Measurements from ENCODE around the gene C2orf42. TPM values are rescaled to one million over a fixed set of nuclear protein-coding genes. Genes with fewer than 3 reads are reported as not detected.
"Not testable (repeated sequence)": the region's sequence is repeated elsewhere in the genome, so short reads cannot be mapped to it uniquely, and the experiment has no call there.

Gene C2orf42
- polyA plus RNA-seq, 2 donors: 2.8 to 2.9 TPM

- Histone ChIP-seq H3K9me3 (ENCODE audit: control insufficient read depth in 2 of 2, insufficient read depth in 1 of 2, low read depth in 1 of 2, low read length in 1 of 2) (no peaks in the 10 kb centered on the region), H3K4me1 (ENCODE audit: control insufficient read depth in 2 of 2, insufficient read depth in 2 of 2, low read length in 1 of 2) (peaks cover 0 to 16% of the 10 kb centered on the region in 2 donors), H3K27ac (ENCODE audit: low read depth in 2 of 2, low read length in 1 of 2) (peak overlapping the region in 1 of 2 donors; percentile 20), H3K27me3 (ENCODE audit: control insufficient read depth in 1 of 2, insufficient read depth in 2 of 2, low read length in 2 of 2) (no peaks in the 10 kb centered on the region), H3K4me3 (ENCODE audit: low read depth in 1 of 2, low read length in 2 of 2) (no peak overlapping the region), H3K36me3 (ENCODE audit: control insufficient read depth in 2 of 2, insufficient read depth in 2 of 2, low read length in 1 of 2) (no peaks in the 10 kb centered on the region)
- WGBS, 2 donors: 94 to 100% methylated on average over 3 of the region's 3 CpGs
Observed at GRCh38 chr2:70145144-70145490, 45.7 kb downstream of the C2orf42 start.

GRCh38 chr2:70144443-70145143 is 46.2 kb downstream of the C2orf42 start:
- Histone ChIP-seq H3K36me3 (ENCODE audit: control insufficient read depth in 2 of 2, insufficient read depth in 2 of 2, low read length in 1 of 2) (no peaks in the 10 kb centered on the region), H3K9me3 (ENCODE audit: control insufficient read depth in 2 of 2, insufficient read depth in 1 of 2, low read depth in 1 of 2, low read length in 1 of 2) (no peaks in the 10 kb centered on the region), H3K4me1 (ENCODE audit: control insufficient read depth in 2 of 2, insufficient read depth in 2 of 2, low read length in 1 of 2) (peaks cover 0 to 16% of the 10 kb centered on the region in 2 donors), H3K27me3 (ENCODE audit: control insufficient read depth in 1 of 2, insufficient read depth in 2 of 2, low read length in 2 of 2) (no peaks in the 10 kb centered on the region), H3K4me3 (ENCODE audit: low read depth in 1 of 2, low read length in 2 of 2) (no peak overlapping the region), H3K27ac (ENCODE audit: low read depth in 2 of 2, low read length in 1 of 2) (peak overlapping the region in 1 of 2 donors; percentile 20)
- 93 to 94% methylated on average over 21 of the region's 21 CpGs for WGBS, 2 donors

DNA sequence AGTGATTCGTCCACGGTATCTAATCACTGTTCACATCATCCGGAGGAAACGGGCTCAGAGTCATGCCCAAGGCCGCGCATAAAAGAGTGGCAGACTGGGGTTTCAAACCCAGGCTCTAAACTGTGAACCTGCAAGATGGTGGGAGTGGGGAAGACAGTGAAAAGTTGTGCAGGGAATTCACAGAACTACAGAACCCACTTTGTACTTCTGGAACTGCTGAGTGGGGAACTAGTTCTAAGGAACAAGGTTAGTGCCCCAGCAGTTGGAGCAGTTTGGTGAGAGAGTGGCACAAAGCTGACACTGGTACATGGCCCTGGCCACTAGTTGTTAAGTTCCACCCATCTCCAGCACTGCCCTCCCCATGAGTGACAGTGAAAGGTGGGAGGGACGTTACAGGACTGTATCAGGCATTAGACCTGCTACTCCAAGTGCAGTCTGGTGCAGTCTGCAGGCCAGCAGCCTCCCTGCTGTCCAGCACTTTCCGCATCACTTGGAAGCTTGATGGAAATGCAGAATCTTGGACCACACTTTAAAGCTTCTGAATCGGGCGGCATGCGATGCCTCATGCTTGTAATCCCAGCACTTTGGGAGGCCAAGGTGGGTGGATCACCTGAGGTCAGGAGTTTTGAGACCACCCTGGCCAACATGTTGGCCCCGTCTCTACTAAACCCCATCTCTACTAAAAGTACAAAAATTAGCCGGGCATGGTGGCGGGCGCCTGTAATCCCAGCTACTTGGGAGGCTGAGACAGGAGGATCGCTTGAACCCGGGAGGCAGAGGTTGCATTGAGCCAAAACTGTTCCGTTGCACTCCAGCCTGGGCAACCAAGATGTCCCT is 47.3 kb downstream of the C2orf42 start:
- peak overlapping the region; percentile 2 to 32 for H3K4me3 ChIP-seq (ENCODE audit: low read depth in 1 of 2, low read length in 2 of 2)
- H3K9me3 ChIP-seq (ENCODE audit: control insufficient read depth in 2 of 2, insufficient read depth in 1 of 2, low read depth in 1 of 2, low read length in 1 of 2): no peaks in the 10 kb centered on the region
- no peaks in the 10 kb centered on the region for H3K36me3 ChIP-seq (ENCODE audit: control insufficient read depth in 2 of 2, insufficient read depth in 2 of 2, low read length in 1 of 2)
- H3K4me1 ChIP-seq (ENCODE audit: control insufficient read depth in 2 of 2, insufficient read depth in 2 of 2, low read length in 1 of 2): peaks cover 0 to 16% of the 10 kb centered on the region in 2 donors
- H3K27me3 ChIP-seq (ENCODE audit: control insufficient read depth in 1 of 2, insufficient read depth in 2 of 2, low read length in 2 of 2): no peaks in the 10 kb centered on the region
- WGBS, 2 donors: 59 to 61% methylated on average over 18 of the region's 18 CpGs
- peak overlapping the region; percentile 91 to 95 for H3K27ac ChIP-seq (ENCODE audit: low read depth in 2 of 2, low read length in 1 of 2)

- Histone ChIP-seq H3K27me3 (ENCODE audit: control insufficient read depth in 1 of 2, insufficient read depth in 2 of 2, low read length in 2 of 2) (no peaks in the 10 kb centered on the region), H3K27ac (ENCODE audit: low read depth in 2 of 2, low read length in 1 of 2) (peak overlapping the region; percentile 97 to 99), H3K4me1 (ENCODE audit: control insufficient read depth in 2 of 2, insufficient read depth in 2 of 2, low read length in 1 of 2) (peaks cover 0 to 16% of the 10 kb centered on the region in 2 donors), H3K36me3 (ENCODE audit: control insufficient read depth in 2 of 2, insufficient read depth in 2 of 2, low read length in 1 of 2) (no peaks in the 10 kb centered on the region), H3K4me3 (ENCODE audit: low read depth in 1 of 2, low read length in 2 of 2) (peak overlapping the region in 1 of 2 donors; percentile 32), H3K9me3 (ENCODE audit: control insufficient read depth in 2 of 2, insufficient read depth in 1 of 2, low read depth in 1 of 2, low read length in 1 of 2) (no peaks in the 10 kb centered on the region)
- WGBS, 2 donors: 0 to 1% methylated on average over 39 to 50 of the region's 50 CpGs
Observed at GRCh38 chr2:70142590-70143313, 48.1 kb downstream of the C2orf42 start.

- peaks cover 0 to 16% of the 10 kb centered on the region in 2 donors for H3K4me1 ChIP-seq (ENCODE audit: control insufficient read depth in 2 of 2, insufficient read depth in 2 of 2, low read length in 1 of 2)
- 0 to 1% methylated on average over 30 to 73 of the region's 73 CpGs for WGBS, 2 donors
- no peaks in the 10 kb centered on the region for H3K9me3 ChIP-seq (ENCODE audit: control insufficient read depth in 2 of 2, insufficient read depth in 1 of 2, low read depth in 1 of 2, low read length in 1 of 2)
- H3K36me3 ChIP-seq (ENCODE audit: control insufficient read depth in 2 of 2, insufficient read depth in 2 of 2, low read length in 1 of 2): no peaks in the 10 kb centered on the region
- peak overlapping the region; percentile 97 to 99 for H3K27ac ChIP-seq (ENCODE audit: low read depth in 2 of 2, low read length in 1 of 2)
- peak overlapping the region; percentile 38 to 57 for H3K4me3 ChIP-seq (ENCODE audit: low read depth in 1 of 2, low read length in 2 of 2)
- no peaks in the 10 kb centered on the region for H3K27me3 ChIP-seq (ENCODE audit: control insufficient read depth in 1 of 2, insufficient read depth in 2 of 2, low read length in 2 of 2)
Observed at GRCh38 chr2:70141902-70142589, 48.8 kb downstream of the C2orf42 start.

DNA sequence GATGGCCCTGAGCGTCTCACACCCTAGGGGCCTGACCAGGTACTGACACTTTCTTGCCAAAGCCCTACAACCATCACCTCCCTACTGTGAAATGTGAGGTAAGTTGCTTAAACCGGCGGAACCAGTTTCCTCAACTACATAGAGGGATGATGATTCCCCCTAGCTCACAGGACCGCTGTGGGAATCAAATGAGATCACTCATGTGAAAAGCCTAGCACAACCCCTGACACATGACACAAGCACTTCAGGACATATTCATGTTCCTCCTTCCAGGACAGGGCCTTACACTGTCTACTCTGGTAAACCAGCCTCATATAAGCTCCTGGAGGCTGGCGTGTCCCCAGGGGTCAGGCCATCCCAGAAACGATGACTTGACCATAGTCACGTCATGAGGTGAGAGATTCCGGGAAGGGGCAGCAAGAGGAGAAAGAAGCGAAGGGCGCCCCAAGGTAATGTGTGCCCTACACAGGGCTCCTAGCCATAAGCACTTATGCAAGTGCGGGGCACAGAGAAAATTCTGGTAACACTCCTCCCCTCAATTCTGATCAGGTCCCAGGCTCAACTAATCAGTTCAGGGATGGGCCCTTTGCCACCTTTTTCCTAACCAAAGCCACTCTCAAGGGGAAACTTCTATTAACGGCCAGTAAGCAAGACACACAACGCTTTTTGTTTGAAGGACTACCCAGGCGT is 49.5 kb downstream of the C2orf42 start:
- no peaks in the 10 kb centered on the region for H3K36me3 ChIP-seq (ENCODE audit: control insufficient read depth in 2 of 2, insufficient read depth in 2 of 2, low read length in 1 of 2)
- H3K27ac ChIP-seq (ENCODE audit: low read depth in 2 of 2, low read length in 1 of 2): peak overlapping the region; percentile 97 to 99
- 32 to 36% methylated on average over 14 of the region's 14 CpGs for WGBS, 2 donors
- no peaks in the 10 kb centered on the region for H3K9me3 ChIP-seq (ENCODE audit: control insufficient read depth in 2 of 2, insufficient read depth in 1 of 2, low read depth in 1 of 2, low read length in 1 of 2)
- H3K4me3 ChIP-seq (ENCODE audit: low read depth in 1 of 2, low read length in 2 of 2): peak overlapping the region; percentile 38 to 57
- peaks cover 0 to 16% of the 10 kb centered on the region in 2 donors for H3K4me1 ChIP-seq (ENCODE audit: control insufficient read depth in 2 of 2, insufficient read depth in 2 of 2, low read length in 1 of 2)
- no peaks in the 10 kb centered on the region for H3K27me3 ChIP-seq (ENCODE audit: control insufficient read depth in 1 of 2, insufficient read depth in 2 of 2, low read length in 2 of 2)

GRCh38 chr2:70140791-70141211 is 50.0 kb downstream of the C2orf42 start:
- H3K9me3 ChIP-seq (ENCODE audit: control insufficient read depth in 2 of 2, insufficient read depth in 1 of 2, low read depth in 1 of 2, low read length in 1 of 2): no peaks in the 10 kb centered on the region
- WGBS, 2 donors: 63 to 67% methylated on average over 5 of the region's 5 CpGs
- no peaks in the 10 kb centered on the region for H3K36me3 ChIP-seq (ENCODE audit: control insufficient read depth in 2 of 2, insufficient read depth in 2 of 2, low read length in 1 of 2)
- H3K4me3 ChIP-seq (ENCODE audit: low read depth in 1 of 2, low read length in 2 of 2): no peak overlapping the region
- H3K27ac ChIP-seq (ENCODE audit: low read depth in 2 of 2, low read length in 1 of 2): peak overlapping the region; percentile 97 to 99
- H3K4me1 ChIP-seq (ENCODE audit: control insufficient read depth in 2 of 2, insufficient read depth in 2 of 2, low read length in 1 of 2): peaks cover 0 to 17% of the 10 kb centered on the region in 2 donors
- no peaks in the 10 kb centered on the region for H3K27me3 ChIP-seq (ENCODE audit: control insufficient read depth in 1 of 2, insufficient read depth in 2 of 2, low read length in 2 of 2)

DNA sequence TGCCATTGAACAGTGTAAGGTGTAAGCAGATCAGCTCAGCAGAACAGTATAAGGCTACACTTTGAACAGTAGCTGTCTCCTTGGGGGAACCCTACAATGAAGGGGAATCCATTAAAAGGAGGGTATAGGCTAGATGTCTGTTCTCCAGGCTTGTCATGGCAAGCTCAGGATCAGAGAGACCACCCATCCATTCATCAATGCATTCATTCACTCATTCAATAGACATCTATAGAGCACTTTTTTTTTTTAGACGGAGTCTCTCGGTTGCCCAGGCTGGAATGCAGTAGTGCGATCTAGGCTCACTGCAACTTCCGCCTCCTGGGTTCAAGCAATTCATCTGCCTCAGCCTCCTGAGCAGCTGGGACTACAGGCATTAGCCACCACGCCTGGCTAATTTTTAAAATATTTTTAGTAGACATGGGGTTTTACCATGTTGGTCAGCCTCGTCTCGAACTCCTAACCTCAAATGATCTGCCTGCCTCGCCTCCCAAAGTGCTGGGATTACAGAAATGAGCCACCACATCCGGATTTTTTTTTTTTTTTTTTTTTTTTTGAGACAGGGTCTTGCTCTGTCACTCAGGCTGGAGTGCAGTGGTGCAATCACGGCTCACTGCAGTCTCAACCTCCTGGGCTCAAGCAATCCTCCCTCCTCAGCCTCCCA is 56.4 kb downstream of the C2orf42 start:
- not testable (repeated sequence) for H3K4me1 ChIP-seq (ENCODE audit: control insufficient read depth in 2 of 2, insufficient read depth in 2 of 2, low read length in 1 of 2)

More for the DNA sequence above, 56.4 kb downstream of the C2orf42 start:
- H3K4me3 ChIP-seq (ENCODE audit: low read depth in 1 of 2, low read length in 2 of 2); H3K36me3 ChIP-seq (ENCODE audit: control insufficient read depth in 2 of 2, insufficient read depth in 2 of 2, low read length in 1 of 2); H3K27me3 ChIP-seq (ENCODE audit: control insufficient read depth in 1 of 2, insufficient read depth in 2 of 2, low read length in 2 of 2); H3K9me3 ChIP-seq (ENCODE audit: control insufficient read depth in 2 of 2, insufficient read depth in 1 of 2, low read depth in 1 of 2, low read length in 1 of 2): not testable (repeated sequence)
- peak overlapping the region; percentile 83 to 95 for H3K27ac ChIP-seq (ENCODE audit: low read depth in 2 of 2, low read length in 1 of 2)
- WGBS, 2 donors: 90 to 91% methylated on average over 10 of the region's 10 CpGs
